ENCODE measurements around the gene EYA3. TPM values are rescaled to one million over a fixed set of nuclear protein-coding genes. Genes with fewer than 3 reads are reported as not detected.

The EYA3 gene
- total RNA-seq, 1 experiment from 2014 or later, result 32.7 TPM

GRCh38 chr1:28111157-28111556, 22.7 kb upstream of the EYA3 start:
- H3T11ph ChIP-seq (ENCODE audit: low read length), result no peak overlapping the region
- no peaks in the 10 kb centered on the region for H3K27me3 Mint-ChIP-seq (ENCODE audit: low read depth)
- H3K23ac ChIP-seq (ENCODE audit: insufficient read length, low read depth, low read length), result no peak overlapping the region
- H3K9me3 ChIP-seq (ENCODE audit: control insufficient read depth, low read depth, low read length), result no peaks in the 10 kb centered on the region
- TF ChIP-seq CTCF (conservative IDR thresholded peaks at IDR 0.05), result no peak
- no peak overlapping the region for H3K4me2 ChIP-seq (ENCODE audit: insufficient read depth, insufficient read length, low read length)
- whole genome bisulfite sequencing (ENCODE audit: extremely low coverage, insufficient read length, low lambda C conversion rate), result no CpG with 5 or more reads among the region's 2 CpGs
- no peak for DNase-seq
- H3K27ac Mint-ChIP-seq, result no peak overlapping the region
- H3K4ac ChIP-seq (ENCODE audit: low read depth, low read length), result no peak overlapping the region
- H4K8ac ChIP-seq (replicated peaks; ENCODE audit: insufficient read length, low read depth, low read length), result no peak overlapping the region
- no peak overlapping the region for H2BK5ac ChIP-seq (ENCODE audit: insufficient read length, low read length)
- H2BK12ac ChIP-seq (ENCODE audit: insufficient read length, low read depth, low read length), result no peak overlapping the region
- no peaks in the 10 kb centered on the region for H3K23me2 ChIP-seq (ENCODE audit: insufficient read length, low read depth, low read length, poor library complexity, severe bottlenecking)
- H3K18ac ChIP-seq (ENCODE audit: insufficient read length, low read depth, low read length), result no peak overlapping the region
- no peak overlapping the region for H2AK5ac ChIP-seq (ENCODE audit: insufficient read length, low read length)
- no peak overlapping the region for H3K27ac ChIP-seq (ENCODE audit: insufficient read length, low read depth, low read length)
- H4K91ac ChIP-seq (ENCODE audit: insufficient read length, low read depth, low read length), result no peak overlapping the region
- H2BK15ac ChIP-seq (ENCODE audit: low read depth, low read length), result no peak overlapping the region
- H3K79me1 ChIP-seq (ENCODE audit: insufficient read depth, low read depth, low read length, poor library complexity, severe bottlenecking), result no peaks in the 10 kb centered on the region
- no peak overlapping the region for H2AFZ ChIP-seq (ENCODE audit: low read length)
- H4K5ac ChIP-seq (ENCODE audit: insufficient read length, low read depth, low read length), result no peak overlapping the region
- H3K36me3 Mint-ChIP-seq (ENCODE audit: insufficient read depth in 1 of 3, low read depth in 3 of 3), result no peaks in the 10 kb centered on the region
- H3K4me3 Mint-ChIP-seq, result no peak overlapping the region
- no peaks in the 10 kb centered on the region for H3K79me2 ChIP-seq (ENCODE audit: insufficient read depth, low read length)
- H3K4me1 Mint-ChIP-seq, result no peaks in the 10 kb centered on the region; a peak in 1 of 4 replicates
- no peak overlapping the region for H2BK120ac ChIP-seq (ENCODE audit: low read depth, low read length, poor library complexity, severe bottlenecking)
- no peak overlapping the region for H3K14ac ChIP-seq (ENCODE audit: insufficient read depth, low read length)
- no peak overlapping the region for H3K56ac ChIP-seq (ENCODE audit: insufficient read length, low read depth, low read length)
- H3K9ac ChIP-seq (ENCODE audit: extremely low read depth, insufficient read length, low read length), result no peak overlapping the region
- H3K27me3 ChIP-seq (ENCODE audit: insufficient read depth, low read length), result no peaks in the 10 kb centered on the region
- H4K20me1 ChIP-seq (ENCODE audit: control insufficient read depth, insufficient read depth, insufficient read length), result no peaks in the 10 kb centered on the region
- H3K9me3 Mint-ChIP-seq, result no peaks in the 10 kb centered on the region
- no peak overlapping the region for H2BK20ac ChIP-seq (ENCODE audit: low read depth, low read length, poor library complexity, severe bottlenecking)
- H3K4me1 ChIP-seq (ENCODE audit: insufficient read depth, low read length), result no peaks in the 10 kb centered on the region

Measured in H9 (cell line).